B cell (primary cell): ENCODE results near the gene PLXNB2. TPM values are rescaled to one million over a fixed set of nuclear protein-coding genes. Genes with fewer than 3 reads are reported as not detected.

Source experiments
- ATAC-seq: fragments of 200-7000 bp; cut with Tn5 transposase; one replicate; pipeline ENCODE4 v1.10.0; 2021; ENCODE audit warnings: low read depth, mild to moderate bottlenecking, moderate number of reproducible peaks, moderate library complexity
- CTCF ChIA-PET: fragments of 350-600 bp; sonication (Branson Sonifier 250); formaldehyde crosslinking; loops from one replicate; lab custom pipeline; 2021; ENCODE audit warnings: antibody characterized with exemption, inconsistent platforms; lab: Charles Lee
- POLR2A ChIA-PET: fragments of 350-600 bp; sonication (Branson Sonifier 250); formaldehyde crosslinking; loops from one replicate; lab custom pipeline; 2021; ENCODE audit warnings: antibody characterized with exemption; lab: Charles Lee
- DNase-seq: peaks from one replicate; pipeline ENCODE4 v3.0.0; 2013
- H2AFZ ChIP-seq: 2 replicates; pipeline ENCODE4 v1.6.1; 2012; ENCODE audit warnings: mild to moderate bottlenecking, low read depth, low read length; ENCODE audit not compliant: insufficient read depth, poor library complexity, severe bottlenecking
- H3K27ac ChIP-seq, 2 donors: 1 replicate in 1 of 2; 2 replicates in 1 of 2; pipeline ENCODE4 v1.5.1; 2012 to 2013; ENCODE audit warnings: low read length in 2 of 2, mild to moderate bottlenecking in 2 of 2, moderate library complexity in 1 of 2
- H3K27me3 ChIP-seq, 4 experiments: fragments of 200-600 bp in 1 of 4; sonication (generic) in 1 of 4; replicated peaks in 1 of 4; 1 replicate in 2 of 4; 2 replicates in 2 of 4; pipeline versions ENCODE4 v1.6.1 to v1.7.0; 2013 to 2016; ENCODE audit warnings: low read length in 3 of 4, mild to moderate bottlenecking in 2 of 4, mixed read lengths in 1 of 4, moderate library complexity in 1 of 4; ENCODE audit not compliant: insufficient read depth in 4 of 4, control insufficient read depth in 3 of 4; ENCODE audit errors: control extremely low read depth in 1 of 4
- H3K36me3 ChIP-seq, 2 experiments: replicated peaks in 1 of 2; 1 replicate in 1 of 2; 2 replicates in 1 of 2; pipeline versions ENCODE4 v1.6.1 to v1.7.1; 2013; ENCODE audit warnings: low read length in 1 of 2; ENCODE audit not compliant: insufficient read depth in 2 of 2, control insufficient read depth in 1 of 2; ENCODE audit errors: control extremely low read depth in 1 of 2, extremely low read depth in 1 of 2
- H3K4me1 ChIP-seq, 2 donors: fragments of 200-600 bp in 1 of 2; sonication (generic) in 1 of 2; 1 replicate in 1 of 2; 2 replicates in 1 of 2; pipeline versions ENCODE4 v1.5.1 to v1.6.1; 2013 to 2017; ENCODE audit warnings: low read length in 2 of 2; ENCODE audit not compliant: control insufficient read depth in 2 of 2, insufficient read depth in 2 of 2
- H3K4me2 ChIP-seq: replicated peaks from 2 replicates; pipeline ENCODE3; 2012; ENCODE audit warnings: mild to moderate bottlenecking, low read depth, low read length; ENCODE audit not compliant: poor library complexity, severe bottlenecking
- H3K4me3 ChIP-seq, 5 experiments: fragments of 200-600 bp in 1 of 5; sonication (generic) in 1 of 5; 1 replicate in 3 of 5; 2 replicates in 2 of 5; pipeline versions ENCODE4 v1.5.1 to v1.7.0; 2011 to 2016; ENCODE audit warnings: low read length in 4 of 5, mild to moderate bottlenecking in 4 of 5, low read depth in 2 of 5, control low read depth in 1 of 5, moderate library complexity in 1 of 5; ENCODE audit not compliant: insufficient read depth in 1 of 5; ENCODE audit errors: control extremely low read depth in 1 of 5, extremely low read depth in 1 of 5
- H3K79me2 ChIP-seq: fragments of 200-600 bp; sonication (generic); one replicate; pipeline ENCODE4 v1.6.0; 2016; ENCODE audit warnings: low read length; ENCODE audit not compliant: control insufficient read depth, insufficient read depth
- H3K9ac ChIP-seq: fragments of 200-600 bp; sonication (generic); 2 replicates; pipeline ENCODE4 v1.6.1; 2017; ENCODE audit warnings: mild to moderate bottlenecking, low read length, moderate library complexity
- H3K9me3 ChIP-seq, 3 donors: one replicate each; pipeline versions ENCODE4 v1.6.1 to v1.7.1; 2013; ENCODE audit warnings: low read length in 2 of 3; ENCODE audit not compliant: control insufficient read depth in 2 of 3, insufficient read depth in 1 of 3; ENCODE audit errors: control extremely low read depth in 1 of 3
- H4K20me1 ChIP-seq: 2 replicates; pipeline ENCODE4 v1.6.0; 2012; ENCODE audit warnings: mild to moderate bottlenecking, low read length; ENCODE audit not compliant: insufficient read depth, control insufficient read depth, poor library complexity, severe bottlenecking
- H3K27ac Mint-ChIP-seq: one replicate; pipeline ENCODE4 v1.8.0; 2021; ENCODE audit warnings: mixed read lengths
- H3K27me3 Mint-ChIP-seq: one replicate; pipeline ENCODE4 v1.8.0; 2021; ENCODE audit warnings: mixed read lengths
- H3K4me1 Mint-ChIP-seq: one replicate; pipeline ENCODE4 v1.8.0; 2021; ENCODE audit warnings: mixed read lengths
- H3K4me3 Mint-ChIP-seq: one replicate; pipeline ENCODE4 v1.8.0; 2021; ENCODE audit warnings: mixed read lengths
- H3K9me3 Mint-ChIP-seq: one replicate; pipeline ENCODE4 v1.8.0; 2022; ENCODE audit warnings: mixed read lengths; ENCODE audit not compliant: insufficient read depth
- EZH2 ChIP-seq: IDR thresholded peaks from 2 replicates; pipeline ENCODE4 v1.6.1; 2012; ENCODE audit warnings: borderline replicate concordance, low read depth, mild to moderate bottlenecking, moderate library complexity, low read length; ENCODE audit not compliant: insufficient read depth, poor library complexity, severe bottlenecking
- WGBS: methylation state at CpG from one replicate; pipeline ENCODE4 v1.1.5; 2013; ENCODE audit warnings: missing lambda C conversion rate; ENCODE audit not compliant: insufficient coverage; 5-methylcytosine and 5-hydroxymethylcytosine counted together
- intact Hi-C: fragments of 100-400 bp; cut with micrococcal nuclease; formaldehyde crosslinking; loops from one replicate; pipeline ENCODE4 v1.10.0; 2022
- polyA plus RNA-seq: library from polyadenylated mRNA; depleted of rRNA; stranded (reverse); fragments of >200 nt; gene quantifications from 2 replicates; pipeline ENCODE4 v1.2.3, GENCODE V29; 2012
- total RNA-seq, 2 donors: library from RNA; stranded (reverse); fragments of 120-200 nt in 1 of 2; gene quantifications; 1 replicate in 1 of 2; 2 replicates in 1 of 2; pipeline versions ENCODE4 v1.2.3 to v1.2.4, GENCODE V29; 2013 to 2022
- TF ChIP-seq, protein P1 (sequence below): fragments of 200-600 bp; IDR thresholded peaks from one replicate; pipeline ENCODE4 v1.8.0; 2022; ENCODE audit warnings: antibody characterized with exemption, mild to moderate bottlenecking

Gene PLXNB2
- total and polyA plus RNA-seq, 2 donors (not counting 1 experiment from before 2014, with no cell fraction given), result 5.2 to 31.4 TPM

DNA sequence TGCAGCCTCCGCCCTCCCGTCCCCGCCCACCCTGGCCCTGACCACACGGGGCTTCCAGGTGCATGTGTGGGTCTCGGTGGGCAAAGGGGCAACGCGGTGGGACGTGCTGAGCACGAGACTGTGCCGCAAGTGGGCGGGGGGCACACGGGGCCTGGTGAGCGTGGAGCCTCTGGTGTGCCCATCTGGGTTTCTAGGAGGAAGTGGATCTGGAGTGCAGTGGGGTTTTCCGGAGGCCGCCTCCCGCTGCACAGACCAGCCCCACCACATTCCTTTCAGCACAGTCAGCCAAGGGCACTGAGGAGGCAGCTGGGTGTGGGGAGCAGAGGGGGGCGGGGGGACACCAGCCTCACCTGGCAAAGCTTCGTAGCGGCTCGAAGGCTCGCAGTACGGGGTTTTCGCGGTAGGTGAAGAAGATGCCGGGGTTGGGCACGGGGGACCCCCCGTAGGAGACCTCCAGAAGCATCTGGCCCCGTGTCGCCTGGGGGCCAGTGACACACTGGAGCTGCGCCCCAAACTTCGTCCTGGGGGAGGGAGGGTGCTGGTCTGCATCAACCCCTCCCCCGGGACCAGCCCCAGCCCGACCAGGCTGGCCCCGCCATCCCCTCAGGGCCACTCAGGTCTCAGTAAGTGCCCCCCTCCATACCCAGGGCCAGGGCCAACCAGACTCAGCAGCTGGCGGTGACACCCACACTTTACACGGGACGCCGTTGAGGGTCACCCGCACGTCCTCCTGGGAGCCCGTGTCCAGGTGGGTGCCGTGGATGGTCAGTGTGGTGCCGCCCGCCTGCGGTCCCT lies 24.9 kb downstream of the PLXNB2 start:
- no peaks in the 10 kb centered on the region for H3K4me1 Mint-ChIP-seq
- WGBS, result 92% methylated on average over 26 of the region's 45 CpGs
- no peaks in the 10 kb centered on the region for H3K4me1 ChIP-seq
- intact Hi-C loops, result no loop called here
- no peaks in the 10 kb centered on the region for H3K27me3 ChIP-seq
- no peak for DNase-seq
- no peak overlapping the region for H3K27ac ChIP-seq
- H3K9ac ChIP-seq, result no peak overlapping the region
- H3K79me2 ChIP-seq, result no peaks in the 10 kb centered on the region
- no peak overlapping the region for H3K4me3 Mint-ChIP-seq
- H3K4me3 ChIP-seq, result no peak overlapping the region
- H3K4me2 ChIP-seq, result no peak overlapping the region
- no peak overlapping the region for H3K27ac Mint-ChIP-seq
- ChIA-PET POLR2A (interaction anchor here (1.0 kb wide), 1 partner anchor 43 kb away, joined by 9 read pairs; no protein-coding TSS in a partner anchor), CTCF (no interaction called here)
- peaks cover 0 to 4% (median 0%) of the 10 kb centered on the region in 3 donors for H3K9me3 ChIP-seq
- H3K27me3 Mint-ChIP-seq, result no peaks in the 10 kb centered on the region
- H3K9me3 Mint-ChIP-seq, result no peaks in the 10 kb centered on the region
- no peak for ATAC-seq
- H3K36me3 ChIP-seq, result no peaks in the 10 kb centered on the region
- no peak overlapping the region for H2AFZ ChIP-seq
- H4K20me1 ChIP-seq, result no peaks in the 10 kb centered on the region
- no peak for TF ChIP-seq EZH2
- TF ChIP-seq, protein P1, sequence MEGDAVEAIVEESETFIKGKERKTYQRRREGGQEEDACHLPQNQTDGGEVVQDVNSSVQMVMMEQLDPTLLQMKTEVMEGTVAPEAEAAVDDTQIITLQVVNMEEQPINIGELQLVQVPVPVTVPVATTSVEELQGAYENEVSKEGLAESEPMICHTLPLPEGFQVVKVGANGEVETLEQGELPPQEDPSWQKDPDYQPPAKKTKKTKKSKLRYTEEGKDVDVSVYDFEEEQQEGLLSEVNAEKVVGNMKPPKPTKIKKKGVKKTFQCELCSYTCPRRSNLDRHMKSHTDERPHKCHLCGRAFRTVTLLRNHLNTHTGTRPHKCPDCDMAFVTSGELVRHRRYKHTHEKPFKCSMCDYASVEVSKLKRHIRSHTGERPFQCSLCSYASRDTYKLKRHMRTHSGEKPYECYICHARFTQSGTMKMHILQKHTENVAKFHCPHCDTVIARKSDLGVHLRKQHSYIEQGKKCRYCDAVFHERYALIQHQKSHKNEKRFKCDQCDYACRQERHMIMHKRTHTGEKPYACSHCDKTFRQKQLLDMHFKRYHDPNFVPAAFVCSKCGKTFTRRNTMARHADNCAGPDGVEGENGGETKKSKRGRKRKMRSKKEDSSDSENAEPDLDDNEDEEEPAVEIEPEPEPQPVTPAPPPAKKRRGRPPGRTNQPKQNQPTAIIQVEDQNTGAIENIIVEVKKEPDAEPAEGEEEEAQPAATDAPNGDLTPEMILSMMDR, result no peak

DNA sequence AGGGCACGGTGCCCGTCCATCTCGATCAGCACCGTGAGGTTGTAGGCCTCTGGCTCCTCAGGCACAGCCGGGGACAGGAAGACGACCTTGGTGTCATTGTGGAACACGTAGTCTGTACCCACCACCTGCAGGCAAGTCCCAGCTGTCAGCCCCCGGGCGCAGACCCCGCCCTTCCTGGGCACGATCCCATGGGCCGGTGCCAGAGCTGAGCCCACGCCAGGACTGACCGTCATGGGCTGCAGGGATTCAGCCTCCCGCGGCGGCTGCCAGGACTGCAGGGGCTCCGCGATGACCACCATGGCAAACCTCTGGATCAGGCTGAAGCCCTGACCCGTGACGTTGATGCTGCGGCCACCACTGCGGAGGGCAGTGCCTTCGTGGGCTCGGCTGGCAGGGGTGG lies 25.5 kb downstream of the PLXNB2 start:
- Histone ChIP-seq H4K20me1 (no peaks in the 10 kb centered on the region), H3K36me3 (no peaks in the 10 kb centered on the region), H3K4me2 (no peak overlapping the region), H3K27ac (no peak overlapping the region), H3K9ac (no peak overlapping the region), H3K79me2 (no peaks in the 10 kb centered on the region), H3K4me1 (no peaks in the 10 kb centered on the region), H3K27me3 (no peaks in the 10 kb centered on the region), H3K9me3 (peaks cover 0 to 4% (median 0%) of the 10 kb centered on the region in 3 donors), H2AFZ (no peak overlapping the region), H3K4me3 (no peak overlapping the region)
- TF ChIP-seq EZH2, result no peak
- TF ChIP-seq, protein P1, result no peak
- no peak for DNase-seq
- H3K4me1 Mint-ChIP-seq, result no peaks in the 10 kb centered on the region
- no peaks in the 10 kb centered on the region for H3K9me3 Mint-ChIP-seq
- no peak overlapping the region for H3K27ac Mint-ChIP-seq
- no peak overlapping the region for H3K4me3 Mint-ChIP-seq
- ChIA-PET CTCF (no interaction called here), POLR2A (interaction anchor here (1.0 kb wide), 1 partner anchor 44 kb away, joined by 9 read pairs; no protein-coding TSS in a partner anchor)
- intact Hi-C loops, result no loop called here
- no peaks in the 10 kb centered on the region for H3K27me3 Mint-ChIP-seq
- ATAC-seq, result no peak
- 96% methylated on average over 25 of the region's 25 CpGs for WGBS
